IPS-18c (cell line): ENCODE results near the gene ATL1.

Experiments
- H3K4me3 ChIP-seq: 2 replicates; pipeline ENCODE4 v1.7.0; 2013; ENCODE audit warnings: low read depth, mild to moderate bottlenecking, low read length, moderate library complexity; ENCODE audit not compliant: insufficient read depth
- H3K9me3 ChIP-seq: one replicate; pipeline ENCODE4 v1.6.1; 2013; ENCODE audit warnings: mild to moderate bottlenecking, low read length, moderate library complexity; ENCODE audit not compliant: control insufficient read depth, insufficient read depth

The ATL1 gene

GRCh38 chr14:50559990-50560930, at the start of gene ATL1:
ATL1 (plus strand) TSS chr14:50560145; CDS start chr14:50560266, 121 bp downstream.
- no peaks in the 10 kb centered on the region for H3K9me3 ChIP-seq
- H3K4me3 ChIP-seq = peak within 1 kb of the TSS; percentile 89

DNA sequence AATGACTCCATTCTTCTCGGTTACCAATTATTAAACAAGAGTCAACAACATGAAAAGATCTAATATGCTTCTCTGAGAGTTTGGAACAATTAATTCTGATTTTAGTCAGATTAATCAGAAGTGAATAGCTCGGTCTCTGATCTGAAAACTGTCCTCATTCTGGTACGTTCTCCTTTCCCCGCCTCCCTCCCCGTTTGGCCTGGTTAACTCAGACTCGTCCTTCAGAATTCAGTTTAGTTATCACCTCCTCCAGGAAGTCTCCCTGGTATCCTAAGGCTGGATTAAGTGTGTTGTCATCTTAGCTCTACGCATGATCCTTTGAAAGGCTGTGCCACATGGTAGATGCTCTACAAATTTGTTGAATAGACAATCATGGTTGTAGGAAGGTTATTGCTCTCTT, 49.8 kb upstream of the ATL1 start:
- no peak overlapping the region for H3K4me3 ChIP-seq

GRCh38 chr14:50512463-50512862, 47.5 kb upstream of the ATL1 start:
- no peaks in the 10 kb centered on the region for H3K9me3 ChIP-seq
- H3K4me3 ChIP-seq = no peak overlapping the region

More for the DNA sequence above, 49.8 kb upstream of the ATL1 start:
- H3K9me3 ChIP-seq = no peaks in the 10 kb centered on the region

DNA sequence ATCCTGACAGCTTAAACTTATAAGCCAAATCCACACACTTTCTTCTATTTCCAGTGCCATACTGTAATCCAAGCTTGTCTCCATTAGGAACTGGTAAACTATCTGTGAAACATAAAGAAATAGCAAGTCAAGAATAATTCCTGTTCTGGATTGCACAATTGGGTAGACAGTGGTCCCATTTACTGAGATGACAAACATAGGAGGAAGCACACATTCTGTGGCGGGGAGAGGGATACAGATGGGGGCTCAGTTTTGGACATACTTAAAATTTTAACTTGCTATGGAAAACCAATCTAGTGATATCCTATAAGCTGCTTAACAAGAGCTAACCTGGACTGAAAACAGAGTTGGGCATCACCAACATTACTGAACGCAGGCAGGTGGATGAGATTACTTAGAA, 43.9 kb upstream of the ATL1 start:
- no peaks in the 10 kb centered on the region for H3K9me3 ChIP-seq
- no peak overlapping the region for H3K4me3 ChIP-seq

DNA sequence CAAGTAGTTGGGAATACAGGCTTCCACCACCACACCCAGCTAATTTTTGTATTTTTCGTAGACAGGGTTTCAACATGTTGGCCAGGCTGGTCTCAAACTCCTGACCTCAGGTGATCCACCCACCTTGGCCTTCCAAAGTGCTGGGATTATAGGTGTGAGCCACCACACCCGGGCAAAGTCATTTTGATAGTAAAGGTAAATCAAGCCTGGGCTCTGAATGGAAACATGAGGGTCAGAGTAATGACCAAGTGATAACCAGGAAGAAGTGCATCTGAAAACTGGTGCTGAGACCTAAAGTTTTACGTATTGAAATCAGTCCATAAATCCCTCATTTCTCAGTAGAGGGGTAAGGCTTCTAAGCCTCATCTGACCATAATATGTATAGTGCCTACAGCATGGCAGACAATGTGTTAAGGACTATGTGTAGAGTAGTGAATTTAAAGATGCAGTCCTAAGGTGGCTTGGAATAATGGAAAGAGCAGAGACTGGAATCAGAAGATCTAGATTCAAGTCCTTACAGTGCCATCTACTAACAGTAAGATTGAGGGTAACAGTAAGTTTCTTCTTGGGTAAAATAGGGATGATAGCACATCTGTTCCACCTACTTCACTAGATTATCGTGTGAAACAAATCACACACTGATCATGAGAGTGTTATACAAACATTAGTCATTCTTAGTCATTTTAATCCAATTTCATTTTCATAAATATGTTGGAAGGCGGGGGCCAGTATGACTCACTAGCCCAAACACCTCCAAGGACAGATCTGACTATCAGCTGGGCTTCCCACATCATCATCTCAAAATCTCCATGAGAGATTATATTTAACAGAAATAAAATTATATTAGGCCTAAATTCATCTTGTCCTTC, 38.8 kb upstream of the ATL1 start:
- Histone ChIP-seq H3K4me3 (no peak overlapping the region), H3K9me3 (no peaks in the 10 kb centered on the region)

DNA sequence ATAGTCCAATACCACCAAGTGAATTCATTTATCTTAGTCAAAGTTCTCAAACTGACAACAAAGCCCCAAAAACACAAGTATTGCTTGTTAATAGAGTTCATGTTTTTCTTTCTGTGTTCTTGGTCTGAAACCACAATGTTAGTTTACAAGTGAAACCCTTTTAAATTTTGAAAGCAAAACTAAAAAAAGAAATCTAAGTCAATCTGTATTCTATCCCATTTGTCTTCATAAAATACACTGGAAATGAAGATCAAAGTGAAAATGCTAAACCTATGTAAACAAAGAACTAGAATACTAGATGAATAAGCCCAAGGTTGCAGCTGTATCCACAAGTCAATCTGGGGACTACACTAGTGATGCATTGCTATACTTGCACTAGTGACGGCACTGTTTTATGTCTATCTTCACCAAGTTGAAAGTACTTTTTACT, 38.0 kb upstream of the ATL1 start:
- Histone ChIP-seq H3K4me3 (no peak overlapping the region), H3K9me3 (no peaks in the 10 kb centered on the region)

DNA sequence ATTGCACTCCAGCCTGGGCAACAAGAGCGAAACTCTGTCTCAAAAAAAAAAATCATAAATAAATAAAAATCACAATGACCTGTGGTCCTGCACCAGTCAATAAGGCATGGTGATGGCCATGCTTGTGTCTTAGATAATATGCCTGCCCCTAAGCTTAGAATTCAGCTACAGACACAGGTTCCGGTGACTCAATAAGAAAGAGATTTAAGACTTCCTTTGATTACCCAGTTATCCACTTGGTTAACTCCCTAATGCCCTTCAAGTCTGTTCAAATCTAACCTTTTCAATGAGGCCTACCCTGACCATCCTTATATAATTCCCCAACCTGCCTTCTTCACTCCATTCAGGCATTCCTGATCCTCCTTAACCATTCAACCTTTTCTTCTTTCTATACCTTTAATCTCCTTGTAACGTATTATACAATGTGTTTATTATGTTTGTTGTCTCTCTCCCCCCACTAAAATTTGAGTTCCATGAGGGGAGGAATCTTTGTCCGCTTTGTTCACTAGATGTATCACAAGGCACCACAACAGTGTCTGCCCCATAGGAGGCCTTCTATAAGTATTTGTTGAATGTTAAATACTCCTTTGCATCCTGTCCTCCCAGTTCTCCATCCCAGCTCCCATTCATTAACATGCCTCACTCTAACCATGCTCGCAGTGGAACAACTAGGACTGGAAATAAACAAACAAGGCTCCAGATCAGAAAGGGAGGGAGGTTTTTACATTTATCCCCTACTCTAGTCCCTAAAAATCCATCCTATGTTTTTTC, 36.5 kb upstream of the ATL1 start:
- H3K9me3 ChIP-seq = no peaks in the 10 kb centered on the region

GRCh38 chr14:50524060-50524459, 35.9 kb upstream of the ATL1 start:
- Histone ChIP-seq H3K4me3 (no peak overlapping the region), H3K9me3 (no peaks in the 10 kb centered on the region)

More for the DNA sequence above, 36.5 kb upstream of the ATL1 start:
- H3K4me3 ChIP-seq = no peak overlapping the region

GRCh38 chr14:50524731-50525515, 35.0 kb upstream of the ATL1 start:
- Histone ChIP-seq H3K4me3 (no peak overlapping the region), H3K9me3 (no peaks in the 10 kb centered on the region)

DNA sequence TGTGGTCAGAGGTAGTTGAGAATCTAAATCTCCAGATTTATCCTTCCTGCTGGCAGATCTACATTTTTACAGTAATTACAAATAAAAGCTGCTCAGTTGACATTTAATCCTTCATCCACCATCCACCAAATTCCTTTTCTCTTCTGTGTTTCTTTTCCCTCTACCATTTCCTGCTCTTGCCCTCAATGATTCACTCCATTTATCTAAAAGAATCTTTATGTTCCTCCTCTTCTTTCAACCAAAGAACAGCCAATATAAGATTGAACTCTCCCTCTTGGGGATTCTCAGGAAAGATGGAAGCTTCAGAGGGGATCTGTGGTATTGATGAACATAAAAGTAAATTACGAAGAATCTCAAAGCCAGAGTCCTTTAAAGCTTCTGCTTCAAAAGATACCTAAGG, 31.9 kb upstream of the ATL1 start:
- no peak overlapping the region for H3K4me3 ChIP-seq
- no peaks in the 10 kb centered on the region for H3K9me3 ChIP-seq

GRCh38 chr14:50529288-50530179, 30.4 kb upstream of the ATL1 start:
- Histone ChIP-seq H3K4me3 (no peak overlapping the region), H3K9me3 (no peaks in the 10 kb centered on the region)

DNA sequence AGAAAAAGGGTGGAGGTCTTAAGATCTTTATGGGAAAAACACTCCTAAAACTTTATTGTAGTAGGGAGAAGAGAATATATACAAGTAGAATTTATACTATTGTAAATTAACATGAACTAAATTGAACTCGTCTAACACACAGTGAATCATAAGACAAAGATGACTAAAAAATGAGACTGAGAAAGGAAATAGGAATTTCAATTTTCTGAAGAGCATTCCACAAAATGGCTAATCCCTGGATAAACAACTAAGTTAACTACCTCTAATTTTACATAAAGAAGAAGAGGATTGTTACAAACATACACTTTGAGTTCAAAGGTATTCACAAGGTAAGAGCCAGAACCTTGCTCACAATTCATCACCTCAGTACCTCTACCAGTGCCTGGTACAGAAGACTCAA, 29.6 kb upstream of the ATL1 start:
- Histone ChIP-seq H3K4me3 (peak overlapping the region; percentile 91; the same call in 1 of the 2 replicates), H3K9me3 (no peaks in the 10 kb centered on the region)

DNA sequence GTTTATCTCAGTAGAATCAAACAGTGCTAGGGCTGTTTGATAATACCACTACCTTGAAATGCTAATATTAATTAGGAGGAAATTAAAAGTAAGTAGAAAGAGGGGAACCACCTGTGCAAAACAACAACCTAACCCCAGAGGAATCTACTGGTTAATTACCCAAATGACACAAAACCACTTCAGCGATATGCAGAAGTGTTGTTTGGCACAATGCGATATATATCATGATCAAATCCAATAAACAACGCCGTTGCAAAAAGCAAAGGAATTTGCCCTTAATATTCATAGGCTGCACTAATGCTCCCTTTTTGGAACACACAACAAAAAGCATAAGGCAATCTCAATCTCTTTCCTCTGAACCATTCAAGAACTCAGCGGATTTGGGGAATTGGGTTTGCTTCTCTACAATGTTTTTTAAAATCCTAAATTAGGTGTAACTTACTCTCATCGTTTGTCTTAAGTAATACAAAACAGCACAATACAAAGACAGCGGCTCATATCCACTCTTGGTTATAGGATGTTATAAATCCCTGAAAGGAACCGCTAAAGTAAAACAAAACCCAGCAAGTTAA, 29.1 kb upstream of the ATL1 start:
- H3K9me3 ChIP-seq = no peaks in the 10 kb centered on the region
- H3K4me3 ChIP-seq = peak overlapping the region; percentile 91; the same call in 1 of the 2 replicates

- peak overlapping the region; percentile 91 for H3K4me3 ChIP-seq
- no peaks in the 10 kb centered on the region for H3K9me3 ChIP-seq
Observed at GRCh38 chr14:50531595-50532501, 28.1 kb upstream of the ATL1 start.
